ENCODE results near the gene SLC38A3.

DNA sequence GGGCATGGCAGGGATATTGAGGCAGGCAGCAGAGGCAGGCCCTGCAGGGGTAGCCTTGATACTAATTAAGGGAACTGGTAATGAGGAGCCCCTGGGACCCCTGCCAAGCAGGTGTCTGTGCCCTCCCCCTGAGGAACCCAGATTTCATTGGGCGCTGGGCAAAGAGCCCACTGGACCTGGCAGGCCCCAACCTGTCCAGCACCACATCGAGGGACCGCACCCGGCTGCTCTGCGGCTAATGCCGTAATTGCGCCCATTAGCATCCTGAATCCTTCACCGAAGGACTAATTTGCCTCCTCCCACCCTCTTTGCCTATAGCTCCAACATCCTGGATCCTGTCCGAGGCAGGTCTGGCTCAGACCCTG lies 50.2 kb downstream of the SLC38A3 start:
- no peak for TF ChIP-seq ZNF274 (IDR thresholded peaks at IDR 0.05; ENCODE audit: low read depth, low read length)
- TF ChIP-seq YY1 (IDR thresholded peaks at IDR 0.05; ENCODE audit: insufficient read depth, insufficient read length) = no peak
- TF ChIP-seq SUZ12 (IDR thresholded peaks at IDR 0.05; ENCODE audit: extremely low read depth, insufficient read depth, insufficient read length) = no peak

All from NT2/D1 (cell line).